Activated CD8-positive, alpha-beta memory T cell treated with anti-CD3 and anti-CD28 coated beads for 24 hours (primary cell): ENCODE measurements around the gene KCNQ2.

ENCODE experiments used
- DNase-seq: peaks from one replicate; pipeline ENCODE4 v3.0.0-alpha.2; 2020

Gene KCNQ2

GRCh38 chr20:63451821-63452220 lies 20.6 kb downstream of the KCNQ2 start:
- DNase-seq, result no peak

GRCh38 chr20:63449796-63450730 lies 22.4 kb downstream of the KCNQ2 start:
- no peak for DNase-seq

GRCh38 chr20:63449025-63449424 lies 23.4 kb downstream of the KCNQ2 start:
- DNase-seq, result no peak

GRCh38 chr20:63448031-63448430 lies 24.4 kb downstream of the KCNQ2 start:
- DNase-seq, result no peak

GRCh38 chr20:63447320-63447719 lies 25.1 kb downstream of the KCNQ2 start:
- DNase-seq, result no peak

- no peak for DNase-seq
These were observed 26.0 kb downstream of the KCNQ2 start for GRCh38 chr20:63446216-63447024.

- no peak for DNase-seq
These were observed 27.2 kb downstream of the KCNQ2 start for GRCh38 chr20:63445075-63445734.

- DNase-seq, result no peak
These were observed 27.9 kb downstream of the KCNQ2 start for GRCh38 chr20:63444548-63444947.

- no peak for DNase-seq
These were observed 28.7 kb downstream of the KCNQ2 start for GRCh38 chr20:63443606-63444395.

GRCh38 chr20:63442100-63442493 lies 30.4 kb downstream of the KCNQ2 start:
- peak; percentile 81 for DNase-seq

GRCh38 chr20:63441136-63442099 lies 31.0 kb downstream of the KCNQ2 start:
- DNase-seq, result peak; percentile 68

GRCh38 chr20:63440366-63440955 lies 32.0 kb downstream of the KCNQ2 start:
- DNase-seq, result no peak

GRCh38 chr20:63439866-63440265 lies 32.6 kb downstream of the KCNQ2 start:
- DNase-seq, result no peak

GRCh38 chr20:63438121-63438520 lies 34.3 kb downstream of the KCNQ2 start:
- DNase-seq, result no peak

- no peak for DNase-seq
These were observed 36.9 kb downstream of the KCNQ2 start for GRCh38 chr20:63435552-63435951.

GRCh38 chr20:63434599-63435378 lies 37.7 kb downstream of the KCNQ2 start:
- DNase-seq, result peak; percentile 90

- no peak for DNase-seq
These were observed 38.5 kb downstream of the KCNQ2 start for GRCh38 chr20:63433756-63434531.

GRCh38 chr20:63433351-63433750 lies 39.1 kb downstream of the KCNQ2 start:
- no peak for DNase-seq
